WTC11 (cell line): ENCODE data around the gene ANAPC16. TPM values are rescaled to one million over a fixed set of nuclear protein-coding genes. Genes with fewer than 3 reads are reported as not detected.
A peak's percentile ranks its signal among the peaks of the same experiment; 100 is the strongest.

Source experiments
- ATAC-seq: fragments of 200-7000 bp; cut with Tn5 transposase; 2 replicates; pipeline ENCODE4 v1.10.0; 2021; ENCODE audit warnings: mild to moderate bottlenecking, moderate library complexity
- CTCF ChIA-PET: fragments of 300-600 bp; sonication (Branson Sonifier 250); formaldehyde crosslinking; loops from one replicate; lab custom pipeline; 2021; ENCODE audit warnings: antibody characterized with exemption; lab: Charles Lee
- POLR2A ChIA-PET: fragments of 350-600 bp; sonication (Branson Sonifier 250); formaldehyde crosslinking; loops from one replicate; lab custom pipeline; 2021; ENCODE audit warnings: antibody characterized with exemption; lab: Charles Lee
- DNase-seq: peaks from one replicate; pipeline ENCODE4 v3.0.0; 2021; ENCODE audit warnings: low spot score
- H3K27ac Mint-ChIP-seq: 2 replicates; pipeline ENCODE4 v1.8.0; 2021; ENCODE audit warnings: mixed read lengths
- H3K27me3 Mint-ChIP-seq: 2 replicates; pipeline ENCODE4 v1.8.0; 2021; ENCODE audit warnings: low read depth, mild to moderate bottlenecking, moderate library complexity, mixed read lengths
- H3K36me3 Mint-ChIP-seq: 2 replicates; pipeline ENCODE4 v1.8.0; 2021; ENCODE audit warnings: mixed read lengths
- H3K4me1 Mint-ChIP-seq: 2 replicates; pipeline ENCODE4 v1.8.0; 2022; ENCODE audit warnings: mixed read lengths
- H3K4me3 Mint-ChIP-seq: 2 replicates; pipeline ENCODE4 v1.8.0; 2021; ENCODE audit warnings: mild to moderate bottlenecking, moderate library complexity, mixed read lengths
- H3K9me3 Mint-ChIP-seq: 2 replicates; pipeline ENCODE4 v1.8.0; 2021; ENCODE audit warnings: mixed read lengths
- CREB1 ChIP-seq: sonication (generic); formaldehyde crosslinking; IDR thresholded peaks from 2 replicates; pipeline ENCODE4 v1.8.0; 2023; ENCODE audit warnings: mild to moderate bottlenecking, missing genetic modification reagents
- E2F1 ChIP-seq: sonication (generic); formaldehyde crosslinking; IDR thresholded peaks from 2 replicates; pipeline ENCODE4 v1.8.0; 2022; ENCODE audit warnings: mild to moderate bottlenecking, missing genetic modification reagents
- ERG ChIP-seq: fragments of 250-450 bp; sonication (Bioruptor Pico); IDR thresholded peaks from 2 replicates; pipeline ENCODE4 v1.8.0; 2021; ENCODE audit warnings: mild to moderate bottlenecking
- GTF2I ChIP-seq: fragments of 250-450 bp; sonication (Bioruptor Pico); conservative IDR thresholded peaks from 2 replicates; pipeline ENCODE4 v1.4.0; 2021; ENCODE audit warnings: mild to moderate bottlenecking
- total RNA-seq: library from RNA; stranded (reverse); gene quantifications from 3 replicates; pipeline ENCODE4 v1.2.3, GENCODE V29; 2021
- TF ChIP-seq, protein P1 (sequence below): sonication (generic); formaldehyde crosslinking; conservative IDR thresholded peaks from 2 replicates; pipeline ENCODE4 v1.8.1; 2023; ENCODE audit warnings: mild to moderate bottlenecking, low read depth, missing genetic modification reagents, moderate library complexity
- TF ChIP-seq, protein P2 (sequence below): fragments of 250-450 bp; sonication (Bioruptor Pico); IDR thresholded peaks from 2 replicates; pipeline ENCODE4 v1.9.0; 2021; ENCODE audit warnings: mild to moderate bottlenecking, borderline replicate concordance
- TF ChIP-seq, protein P3 (sequence below): fragments of 200-600 bp; IDR thresholded peaks from 2 replicates; pipeline ENCODE4 v1.8.0; 2022; ENCODE audit warnings: antibody characterized with exemption

Gene ANAPC16
- total RNA-seq, 1 experiment from 2014 or later: 52.3 TPM

DNA sequence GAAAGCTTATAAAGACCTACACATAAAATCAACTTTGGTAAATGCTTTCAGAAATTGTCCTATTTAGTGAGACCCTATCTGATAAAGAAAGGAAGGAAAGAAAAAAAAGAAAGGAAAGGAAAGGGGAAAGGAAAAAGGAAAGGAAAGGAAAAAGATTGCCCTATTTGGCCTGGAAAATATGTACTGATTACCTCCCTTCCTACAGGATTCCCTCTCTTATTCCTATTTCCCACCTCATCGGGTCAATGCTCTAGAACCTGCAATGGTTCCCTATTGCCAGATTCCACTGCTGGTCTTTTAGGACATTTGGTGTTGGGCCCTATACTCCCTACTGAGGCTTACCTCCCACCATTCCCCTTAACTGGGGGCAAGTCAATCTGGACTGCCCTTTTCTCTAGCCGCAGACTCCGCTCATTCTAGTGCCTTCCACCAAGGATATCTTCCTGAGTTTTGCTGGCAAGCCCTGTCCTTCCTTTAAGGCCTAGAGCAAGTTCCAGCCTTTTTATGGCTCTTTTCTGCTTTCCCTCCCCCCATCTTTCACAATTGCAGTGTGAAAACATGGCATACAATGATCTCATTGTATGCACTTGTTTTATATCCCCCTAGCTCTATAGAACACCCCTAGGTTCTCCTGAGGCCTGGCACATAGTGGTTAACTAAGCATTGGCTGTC, 62.3 kb downstream of the ANAPC16 start:
- ATAC-seq: no peak
- CTCF ChIA-PET: interaction anchor here (0.8 to 4.2 kb wide), 9 partner anchors 17 to 60 kb away, joined by 3 to 22 read pairs (median 4); no protein-coding TSS in a partner anchor
- POLR2A ChIA-PET: interaction anchor here (0.6 to 3.3 kb wide), 14 partner anchors 10 to 59 kb away, joined by 3 to 29 read pairs (median 4); no protein-coding TSS in a partner anchor

More for the DNA sequence above, 62.3 kb downstream of the ANAPC16 start:
- DNase-seq: no peak
- no peaks in the 10 kb centered on the region for H3K9me3 Mint-ChIP-seq
- no peaks in the 10 kb centered on the region; the same call in 1 of the 2 replicates for H3K27me3 Mint-ChIP-seq
- peak overlapping the region; percentile 51 for H3K27ac Mint-ChIP-seq
- no peak overlapping the region for H3K4me3 Mint-ChIP-seq
- H3K4me1 Mint-ChIP-seq: peaks cover 23% of the 10 kb centered on the region
- peaks cover 20% of the 10 kb centered on the region for H3K36me3 Mint-ChIP-seq
- TF ChIP-seq CREB1 (no peak), GTF2I (CRISPR knock-in tag) (no peak), ERG (no peak), E2F1 (CRISPR knock-in tag) (no peak)
- TF ChIP-seq, protein P1, sequence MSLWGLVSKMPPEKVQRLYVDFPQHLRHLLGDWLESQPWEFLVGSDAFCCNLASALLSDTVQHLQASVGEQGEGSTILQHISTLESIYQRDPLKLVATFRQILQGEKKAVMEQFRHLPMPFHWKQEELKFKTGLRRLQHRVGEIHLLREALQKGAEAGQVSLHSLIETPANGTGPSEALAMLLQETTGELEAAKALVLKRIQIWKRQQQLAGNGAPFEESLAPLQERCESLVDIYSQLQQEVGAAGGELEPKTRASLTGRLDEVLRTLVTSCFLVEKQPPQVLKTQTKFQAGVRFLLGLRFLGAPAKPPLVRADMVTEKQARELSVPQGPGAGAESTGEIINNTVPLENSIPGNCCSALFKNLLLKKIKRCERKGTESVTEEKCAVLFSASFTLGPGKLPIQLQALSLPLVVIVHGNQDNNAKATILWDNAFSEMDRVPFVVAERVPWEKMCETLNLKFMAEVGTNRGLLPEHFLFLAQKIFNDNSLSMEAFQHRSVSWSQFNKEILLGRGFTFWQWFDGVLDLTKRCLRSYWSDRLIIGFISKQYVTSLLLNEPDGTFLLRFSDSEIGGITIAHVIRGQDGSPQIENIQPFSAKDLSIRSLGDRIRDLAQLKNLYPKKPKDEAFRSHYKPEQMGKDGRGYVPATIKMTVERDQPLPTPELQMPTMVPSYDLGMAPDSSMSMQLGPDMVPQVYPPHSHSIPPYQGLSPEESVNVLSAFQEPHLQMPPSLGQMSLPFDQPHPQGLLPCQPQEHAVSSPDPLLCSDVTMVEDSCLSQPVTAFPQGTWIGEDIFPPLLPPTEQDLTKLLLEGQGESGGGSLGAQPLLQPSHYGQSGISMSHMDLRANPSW (CRISPR knock-in tag): no peak
- TF ChIP-seq, protein P2, sequence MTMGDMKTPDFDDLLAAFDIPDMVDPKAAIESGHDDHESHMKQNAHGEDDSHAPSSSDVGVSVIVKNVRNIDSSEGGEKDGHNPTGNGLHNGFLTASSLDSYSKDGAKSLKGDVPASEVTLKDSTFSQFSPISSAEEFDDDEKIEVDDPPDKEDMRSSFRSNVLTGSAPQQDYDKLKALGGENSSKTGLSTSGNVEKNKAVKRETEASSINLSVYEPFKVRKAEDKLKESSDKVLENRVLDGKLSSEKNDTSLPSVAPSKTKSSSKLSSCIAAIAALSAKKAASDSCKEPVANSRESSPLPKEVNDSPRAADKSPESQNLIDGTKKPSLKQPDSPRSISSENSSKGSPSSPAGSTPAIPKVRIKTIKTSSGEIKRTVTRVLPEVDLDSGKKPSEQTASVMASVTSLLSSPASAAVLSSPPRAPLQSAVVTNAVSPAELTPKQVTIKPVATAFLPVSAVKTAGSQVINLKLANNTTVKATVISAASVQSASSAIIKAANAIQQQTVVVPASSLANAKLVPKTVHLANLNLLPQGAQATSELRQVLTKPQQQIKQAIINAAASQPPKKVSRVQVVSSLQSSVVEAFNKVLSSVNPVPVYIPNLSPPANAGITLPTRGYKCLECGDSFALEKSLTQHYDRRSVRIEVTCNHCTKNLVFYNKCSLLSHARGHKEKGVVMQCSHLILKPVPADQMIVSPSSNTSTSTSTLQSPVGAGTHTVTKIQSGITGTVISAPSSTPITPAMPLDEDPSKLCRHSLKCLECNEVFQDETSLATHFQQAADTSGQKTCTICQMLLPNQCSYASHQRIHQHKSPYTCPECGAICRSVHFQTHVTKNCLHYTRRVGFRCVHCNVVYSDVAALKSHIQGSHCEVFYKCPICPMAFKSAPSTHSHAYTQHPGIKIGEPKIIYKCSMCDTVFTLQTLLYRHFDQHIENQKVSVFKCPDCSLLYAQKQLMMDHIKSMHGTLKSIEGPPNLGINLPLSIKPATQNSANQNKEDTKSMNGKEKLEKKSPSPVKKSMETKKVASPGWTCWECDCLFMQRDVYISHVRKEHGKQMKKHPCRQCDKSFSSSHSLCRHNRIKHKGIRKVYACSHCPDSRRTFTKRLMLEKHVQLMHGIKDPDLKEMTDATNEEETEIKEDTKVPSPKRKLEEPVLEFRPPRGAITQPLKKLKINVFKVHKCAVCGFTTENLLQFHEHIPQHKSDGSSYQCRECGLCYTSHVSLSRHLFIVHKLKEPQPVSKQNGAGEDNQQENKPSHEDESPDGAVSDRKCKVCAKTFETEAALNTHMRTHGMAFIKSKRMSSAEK (CRISPR knock-in tag): no peak
- TF ChIP-seq, protein P3, sequence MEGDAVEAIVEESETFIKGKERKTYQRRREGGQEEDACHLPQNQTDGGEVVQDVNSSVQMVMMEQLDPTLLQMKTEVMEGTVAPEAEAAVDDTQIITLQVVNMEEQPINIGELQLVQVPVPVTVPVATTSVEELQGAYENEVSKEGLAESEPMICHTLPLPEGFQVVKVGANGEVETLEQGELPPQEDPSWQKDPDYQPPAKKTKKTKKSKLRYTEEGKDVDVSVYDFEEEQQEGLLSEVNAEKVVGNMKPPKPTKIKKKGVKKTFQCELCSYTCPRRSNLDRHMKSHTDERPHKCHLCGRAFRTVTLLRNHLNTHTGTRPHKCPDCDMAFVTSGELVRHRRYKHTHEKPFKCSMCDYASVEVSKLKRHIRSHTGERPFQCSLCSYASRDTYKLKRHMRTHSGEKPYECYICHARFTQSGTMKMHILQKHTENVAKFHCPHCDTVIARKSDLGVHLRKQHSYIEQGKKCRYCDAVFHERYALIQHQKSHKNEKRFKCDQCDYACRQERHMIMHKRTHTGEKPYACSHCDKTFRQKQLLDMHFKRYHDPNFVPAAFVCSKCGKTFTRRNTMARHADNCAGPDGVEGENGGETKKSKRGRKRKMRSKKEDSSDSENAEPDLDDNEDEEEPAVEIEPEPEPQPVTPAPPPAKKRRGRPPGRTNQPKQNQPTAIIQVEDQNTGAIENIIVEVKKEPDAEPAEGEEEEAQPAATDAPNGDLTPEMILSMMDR: no peak
